ENCODE data around the gene PSMC6. TPM values are rescaled to one million over a fixed set of nuclear protein-coding genes. Genes with fewer than 3 reads are reported as not detected.
"Not testable (repeated sequence)": the region's sequence is repeated elsewhere in the genome, so short reads cannot be mapped to it uniquely, and the experiment has no call there.

Gene PSMC6
- total RNA-seq, 1 experiment from 2014 or later: 104 TPM

GRCh38 chr14:52716155-52716554 is 9.2 kb downstream of the PSMC6 start:
- H3K4me3 Mint-ChIP-seq (ENCODE audit: low read depth, unreplicated experiment): no peak overlapping the region
- peaks cover 2% of the 10 kb centered on the region for H3K4me1 Mint-ChIP-seq (ENCODE audit: low read depth, unreplicated experiment)
- no peak for DNase-seq
- CTCF ChIA-PET: no interaction called here
- no peaks in the 10 kb centered on the region for H3K9me3 Mint-ChIP-seq (ENCODE audit: low read depth, unreplicated experiment)
- no TSS peak for BruUV-seq (replicated peaks)
- H3K27ac Mint-ChIP-seq (ENCODE audit: unreplicated experiment): no peak overlapping the region
- no peaks in the 10 kb centered on the region for H3K27me3 Mint-ChIP-seq (ENCODE audit: unreplicated experiment)
- intact Hi-C loops (cut with micrococcal nuclease; ENCODE audit: unreplicated experiment): no loop called here
- peaks cover 42% of the 10 kb centered on the region for H3K36me3 Mint-ChIP-seq (ENCODE audit: insufficient read depth, unreplicated experiment)
- TF ChIP-seq CTCF (IDR thresholded peaks at IDR 0.05; ENCODE audit: unreplicated experiment): no peak

GRCh38 chr14:52723514-52724359 is 16.7 kb downstream of the PSMC6 start:
- Mint-ChIP-seq H3K9me3 (ENCODE audit: low read depth, unreplicated experiment) (no peaks in the 10 kb centered on the region), H3K4me3 (ENCODE audit: low read depth, unreplicated experiment) (no peak overlapping the region), H3K27me3 (ENCODE audit: unreplicated experiment) (no peaks in the 10 kb centered on the region), H3K36me3 (ENCODE audit: insufficient read depth, unreplicated experiment) (peaks cover 46% of the 10 kb centered on the region), H3K27ac (ENCODE audit: unreplicated experiment) (no peak overlapping the region), H3K4me1 (ENCODE audit: low read depth, unreplicated experiment) (peaks cover 11% of the 10 kb centered on the region)
- intact Hi-C loops (cut with micrococcal nuclease; ENCODE audit: unreplicated experiment): no loop called here
- BruUV-seq (replicated peaks): no TSS peak
- CTCF ChIA-PET: no interaction called here
- no peak for DNase-seq
- no peak for TF ChIP-seq CTCF (IDR thresholded peaks at IDR 0.05; ENCODE audit: unreplicated experiment)

GRCh38 chr14:52724360-52724644 is 17.3 kb downstream of the PSMC6 start:
- CTCF ChIA-PET: no interaction called here
- Mint-ChIP-seq H3K27me3 (ENCODE audit: unreplicated experiment) (no peaks in the 10 kb centered on the region), H3K9me3 (ENCODE audit: low read depth, unreplicated experiment) (no peaks in the 10 kb centered on the region), H3K36me3 (ENCODE audit: insufficient read depth, unreplicated experiment) (peaks cover 43% of the 10 kb centered on the region), H3K4me1 (ENCODE audit: low read depth, unreplicated experiment) (peaks cover 11% of the 10 kb centered on the region), H3K27ac (ENCODE audit: unreplicated experiment) (no peak overlapping the region), H3K4me3 (ENCODE audit: low read depth, unreplicated experiment) (no peak overlapping the region)
- no peak for DNase-seq
- BruUV-seq (replicated peaks): no TSS peak
- no peak for TF ChIP-seq CTCF (IDR thresholded peaks at IDR 0.05; ENCODE audit: unreplicated experiment)
- intact Hi-C loops (cut with micrococcal nuclease; ENCODE audit: unreplicated experiment): no loop called here

- H3K4me3 Mint-ChIP-seq (ENCODE audit: low read depth, unreplicated experiment); H3K27me3 Mint-ChIP-seq (ENCODE audit: unreplicated experiment); intact Hi-C loops (cut with micrococcal nuclease; ENCODE audit: unreplicated experiment); H3K4me1 Mint-ChIP-seq (ENCODE audit: low read depth, unreplicated experiment); H3K9me3 Mint-ChIP-seq (ENCODE audit: low read depth, unreplicated experiment); DNase-seq; CTCF ChIA-PET; H3K27ac Mint-ChIP-seq (ENCODE audit: unreplicated experiment); BruUV-seq (replicated peaks): not testable (repeated sequence)
- peaks cover 46% of the 10 kb centered on the region for H3K36me3 Mint-ChIP-seq (ENCODE audit: insufficient read depth, unreplicated experiment)
Observed at GRCh38 chr14:52727509-52727908, 20.5 kb downstream of the PSMC6 start.

- H3K4me3 Mint-ChIP-seq (ENCODE audit: low read depth, unreplicated experiment); H3K4me1 Mint-ChIP-seq (ENCODE audit: low read depth, unreplicated experiment); DNase-seq; H3K27me3 Mint-ChIP-seq (ENCODE audit: unreplicated experiment); BruUV-seq (replicated peaks); H3K27ac Mint-ChIP-seq (ENCODE audit: unreplicated experiment); H3K9me3 Mint-ChIP-seq (ENCODE audit: low read depth, unreplicated experiment); intact Hi-C loops (cut with micrococcal nuclease; ENCODE audit: unreplicated experiment): not testable (repeated sequence)
- CTCF ChIA-PET: interaction anchor here (0.6 to 1.3 kb wide), 3 partner anchors 10 to 33 kb away, joined by 3 to 5 read pairs (median 4); partner anchors contain the start of gene ERO1A
- peaks cover 44% of the 10 kb centered on the region for H3K36me3 Mint-ChIP-seq (ENCODE audit: insufficient read depth, unreplicated experiment)
Observed at GRCh38 chr14:52729035-52729434, 22.0 kb downstream of the PSMC6 start.

All from Calu3 (cell line).